Measurements from ENCODE around the gene CMKLR1. TPM values are rescaled to one million over a fixed set of nuclear protein-coding genes. Genes with fewer than 3 reads are reported as not detected.

The CMKLR1 gene
- total RNA-seq, 4 donors from 2014 or later, result 1.1 to 7.5 (median 3.7) TPM

DNA sequence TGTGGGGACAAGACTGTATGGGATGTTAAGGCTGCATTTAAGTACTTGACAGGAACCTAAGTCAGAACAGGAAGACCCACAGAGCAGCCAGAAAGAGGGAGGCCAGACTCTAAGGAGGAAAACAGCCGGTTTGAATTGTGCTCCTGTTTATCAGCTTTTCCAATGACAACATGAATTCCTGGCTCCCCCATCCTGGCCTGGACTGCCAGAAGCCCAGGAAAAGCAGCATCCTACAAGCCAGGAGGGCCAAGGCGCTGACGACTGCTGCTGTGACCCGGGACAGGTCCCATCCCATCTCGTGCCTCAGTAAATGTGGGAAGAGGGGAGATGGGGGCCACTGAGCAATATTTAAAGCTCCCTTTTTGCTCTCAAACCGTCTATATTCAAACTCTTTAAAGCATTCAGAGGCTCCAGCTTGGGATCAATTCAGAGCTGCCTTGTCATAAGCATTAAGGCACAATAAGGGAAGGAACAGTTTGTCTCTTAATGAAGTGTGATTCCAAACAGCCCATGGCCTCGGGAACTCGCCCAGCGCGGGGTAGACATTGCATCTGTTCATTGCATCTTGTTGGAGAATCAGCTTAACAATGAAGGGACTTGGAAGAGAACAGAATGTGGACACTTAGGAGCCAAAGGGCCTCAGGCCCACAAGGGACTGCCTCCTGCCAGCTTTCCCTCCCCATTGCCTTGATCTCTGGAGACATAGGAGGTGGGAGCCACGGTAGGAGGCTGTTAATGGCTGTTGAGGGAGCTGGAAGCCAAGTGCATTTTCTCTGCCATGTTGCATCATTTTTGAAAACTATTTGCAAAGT is 49.6 kb downstream of the CMKLR1 start:
- 40 to 42% methylated on average over 11 of the region's 11 CpGs for WGBS, 2 donors
- intact Hi-C loops (cut with DNase I; ENCODE audit: low total_unique reads), result no loop called here
- TF ChIP-seq, protein P1, sequence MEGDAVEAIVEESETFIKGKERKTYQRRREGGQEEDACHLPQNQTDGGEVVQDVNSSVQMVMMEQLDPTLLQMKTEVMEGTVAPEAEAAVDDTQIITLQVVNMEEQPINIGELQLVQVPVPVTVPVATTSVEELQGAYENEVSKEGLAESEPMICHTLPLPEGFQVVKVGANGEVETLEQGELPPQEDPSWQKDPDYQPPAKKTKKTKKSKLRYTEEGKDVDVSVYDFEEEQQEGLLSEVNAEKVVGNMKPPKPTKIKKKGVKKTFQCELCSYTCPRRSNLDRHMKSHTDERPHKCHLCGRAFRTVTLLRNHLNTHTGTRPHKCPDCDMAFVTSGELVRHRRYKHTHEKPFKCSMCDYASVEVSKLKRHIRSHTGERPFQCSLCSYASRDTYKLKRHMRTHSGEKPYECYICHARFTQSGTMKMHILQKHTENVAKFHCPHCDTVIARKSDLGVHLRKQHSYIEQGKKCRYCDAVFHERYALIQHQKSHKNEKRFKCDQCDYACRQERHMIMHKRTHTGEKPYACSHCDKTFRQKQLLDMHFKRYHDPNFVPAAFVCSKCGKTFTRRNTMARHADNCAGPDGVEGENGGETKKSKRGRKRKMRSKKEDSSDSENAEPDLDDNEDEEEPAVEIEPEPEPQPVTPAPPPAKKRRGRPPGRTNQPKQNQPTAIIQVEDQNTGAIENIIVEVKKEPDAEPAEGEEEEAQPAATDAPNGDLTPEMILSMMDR (IDR thresholded peaks at IDR 0.05), result no peak
- TF ChIP-seq POLR2A (IDR thresholded peaks at IDR 0.05), result no peak
- no peak overlapping the region for H3K4me3 ChIP-seq (ENCODE audit: low read depth, poor library complexity, severe bottlenecking)
- DNase-seq (ENCODE audit: low spot score in 2 of 2), result peak; percentile 73 to 93

DNA sequence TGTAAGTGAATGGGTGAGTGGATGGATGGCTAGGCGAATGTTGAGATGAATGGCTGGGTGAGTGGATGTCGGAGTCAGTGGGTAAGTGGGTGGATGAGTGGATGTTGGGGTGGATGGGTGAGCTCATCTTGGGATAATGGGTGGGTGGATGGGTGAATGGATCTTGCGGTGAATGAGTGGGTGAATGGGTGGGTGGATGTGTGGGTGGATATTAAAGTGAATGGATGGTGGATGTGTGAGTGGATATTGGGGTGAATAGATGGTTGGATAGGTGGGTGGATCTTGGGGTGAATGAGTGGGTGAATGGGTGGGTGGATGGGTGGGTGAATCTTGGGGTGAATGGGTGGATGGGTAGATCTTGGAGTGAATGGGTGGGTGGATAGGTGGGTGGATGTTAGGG is 51.9 kb downstream of the CMKLR1 start:
- no peak for TF ChIP-seq POLR2A (IDR thresholded peaks at IDR 0.05)
- TF ChIP-seq, protein P1 (IDR thresholded peaks at IDR 0.05), result no peak
- no peak for DNase-seq (ENCODE audit: low spot score in 2 of 2)
- intact Hi-C loops (cut with DNase I; ENCODE audit: low total_unique reads), result no loop called here
- WGBS, 2 donors, result 91 to 93% methylated on average over 3 of the region's 3 CpGs
- H3K4me3 ChIP-seq (ENCODE audit: low read depth, poor library complexity, severe bottlenecking), result no peak overlapping the region

DNA sequence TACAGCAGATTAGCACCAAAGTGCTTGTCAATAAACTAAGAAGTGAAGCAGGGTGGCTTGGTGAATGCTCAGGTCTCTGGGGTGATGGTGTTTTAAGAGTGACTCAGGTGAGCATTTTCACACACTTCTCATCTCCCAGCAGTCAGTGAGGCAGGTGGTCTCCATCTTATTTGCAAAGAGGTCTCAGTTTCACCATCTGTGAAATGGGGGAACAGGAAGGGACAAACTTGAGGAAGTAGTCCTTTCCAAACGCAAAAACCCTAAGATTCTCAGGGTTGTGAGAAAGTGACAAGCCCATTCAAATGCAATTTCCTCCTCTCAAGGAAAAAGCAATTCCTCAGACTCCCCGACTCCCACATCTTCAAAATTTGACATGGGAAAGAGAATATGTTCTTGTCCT is 54.1 kb downstream of the CMKLR1 start:
- no peak for TF ChIP-seq POLR2A (IDR thresholded peaks at IDR 0.05)
- TF ChIP-seq, protein P1 (IDR thresholded peaks at IDR 0.05), result no peak
- DNase-seq (ENCODE audit: low spot score in 2 of 2), result peak in 1 of 2 donors; percentile 2
- H3K4me3 ChIP-seq (ENCODE audit: low read depth, poor library complexity, severe bottlenecking), result no peak overlapping the region
- intact Hi-C loops (cut with DNase I; ENCODE audit: low total_unique reads), result no loop called here
- 59 to 72% methylated on average over 2 of the region's 2 CpGs for WGBS, 2 donors

DNA sequence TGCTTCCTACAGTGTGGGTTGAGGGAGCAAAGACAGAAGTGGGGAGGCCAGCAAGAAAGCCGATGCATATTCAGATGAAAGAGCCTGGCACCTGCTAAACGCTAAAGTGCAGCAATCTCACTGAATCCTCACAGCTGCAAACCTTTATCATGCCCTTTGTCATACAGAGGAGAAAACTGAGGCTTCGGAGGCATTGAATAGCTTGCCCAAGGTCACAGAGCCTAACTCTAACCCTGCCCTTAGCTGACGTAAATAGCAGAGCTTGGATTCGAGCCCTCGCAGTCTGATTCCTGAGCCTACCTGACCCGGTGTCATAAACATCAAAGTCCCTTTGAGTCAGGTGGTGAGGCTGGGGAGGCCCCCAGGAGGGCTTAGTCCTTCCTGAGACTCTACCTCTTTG is 54.9 kb downstream of the CMKLR1 start:
- TF ChIP-seq, protein P1 (IDR thresholded peaks at IDR 0.05), result no peak
- no peak for TF ChIP-seq POLR2A (IDR thresholded peaks at IDR 0.05)
- 57 to 77% methylated on average over 7 of the region's 7 CpGs for WGBS, 2 donors
- no peak overlapping the region for H3K4me3 ChIP-seq (ENCODE audit: low read depth, poor library complexity, severe bottlenecking)
- intact Hi-C loops (cut with DNase I; ENCODE audit: low total_unique reads), result no loop called here
- DNase-seq (ENCODE audit: low spot score in 2 of 2), result peak in 1 of 2 donors; percentile 46

DNA sequence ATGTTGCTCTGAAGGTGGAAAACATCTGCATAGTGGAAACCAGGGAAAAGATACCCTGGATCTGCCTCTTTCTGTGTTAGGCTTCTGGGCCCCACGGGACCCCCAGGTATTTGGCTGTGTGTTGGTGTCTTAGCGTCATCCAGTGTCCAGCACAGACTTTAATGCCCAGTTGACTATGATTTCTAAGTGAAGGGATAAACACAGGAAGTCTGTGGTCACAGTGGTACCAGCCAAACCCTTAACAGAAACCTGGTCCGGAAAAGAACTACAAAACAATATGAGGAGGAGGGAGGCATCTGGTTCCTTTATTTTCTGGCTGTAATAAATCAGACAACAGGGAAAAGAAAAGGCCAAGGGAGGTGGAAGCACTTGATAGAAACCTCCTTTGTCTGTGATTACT is 56.4 kb downstream of the CMKLR1 start:
- WGBS, 2 donors, result 49 to 67% methylated on average over 3 of the region's 3 CpGs
- DNase-seq (ENCODE audit: low spot score in 2 of 2), result peak in 1 of 2 donors; percentile 50
- H3K4me3 ChIP-seq (ENCODE audit: low read depth, poor library complexity, severe bottlenecking), result no peak overlapping the region
- TF ChIP-seq, protein P1 (IDR thresholded peaks at IDR 0.05), result no peak
- no peak for TF ChIP-seq POLR2A (IDR thresholded peaks at IDR 0.05)
- intact Hi-C loops (cut with DNase I; ENCODE audit: low total_unique reads), result no loop called here

Data from lower leg skin (tissue), 4 donors.